Pancreas (tissue), 10 donors: ENCODE data around the gene CATSPERD. TPM values are rescaled to one million over a fixed set of nuclear protein-coding genes. Genes with fewer than 3 reads are reported as not detected.

ENCODE experiments used
- ATAC-seq, 4 donors: fragments of 200-7000 bp; cut with Tn5 transposase; one replicate each; pipeline versions ENCODE4 v1.8.0 to v1.9.1; 2020; ENCODE audit warnings: mild to moderate bottlenecking in 4 of 4, moderate library complexity in 4 of 4
- DNase-seq, 6 donors: peaks; one replicate each; pipeline ENCODE4 v3.0.0-alpha.2; 2020
- FAIRE-seq: peaks from 2 replicates; lab custom pipeline; 2012; peaks lifted over from hg19 to GRCh38; lab: Jason Lieb, UNC
- H3K27ac ChIP-seq, 4 donors: fragments of 200-600 bp; sonication (generic); 1 replicate in 3 of 4; 2 replicates in 1 of 4; pipeline versions ENCODE4 v1.5.0 to v1.8.0; 2020
- H3K27me3 ChIP-seq, 4 donors: fragments of 200-600 bp; one replicate each; pipeline ENCODE4 v1.8.0; 2021
- H3K36me3 ChIP-seq, 3 donors: fragments of 200-600 bp; sonication (generic) in 1 of 3; one replicate each; pipeline versions ENCODE4 v1.5.0 to v1.8.0; 2020 to 2021
- H3K4me1 ChIP-seq, 3 donors: fragments of 200-600 bp; one replicate each; pipeline ENCODE4 v1.8.0; 2021
- H3K4me3 ChIP-seq, 4 donors: fragments of 200-600 bp; sonication (generic) in 2 of 4; one replicate each; pipeline versions ENCODE4 v1.5.0 to v1.8.0; 2020 to 2021
- H3K9me3 ChIP-seq, 4 donors: fragments of 200-600 bp; one replicate each; pipeline ENCODE4 v1.8.0; 2021
- CTCF ChIP-seq, 4 donors: fragments of 200-600 bp; sonication (generic) in 3 of 4; IDR thresholded peaks; one replicate each; pipeline versions ENCODE4 v1.5.0 to v1.8.0; 2021; ENCODE audit warnings: antibody characterized with exemption in 4 of 4
- WGBS, 2 donors: extraction: QIAGEN DNeasy Blood & Tissue Kit; methylation state at CpG; one replicate each; pipeline ENCODE4 v1.1.7; 2013; 5-methylcytosine and 5-hydroxymethylcytosine counted together
- intact Hi-C, 3 donors: fragments of 100-400 bp; cut with DNase I; formaldehyde crosslinking; loops; one replicate each; pipeline versions ENCODE4 v1.11.1 to v1.14.2; 2022
- polyA plus RNA-seq, 2 donors: library from polyadenylated mRNA; stranded (reverse); fragments of 200-250 nt; gene quantifications; one replicate each; pipeline ENCODE4 v1.2.3, GENCODE V29; 2013
- total RNA-seq, 6 donors: library from RNA; stranded (reverse); fragmentation: NEBNext Ultra II Directional in 4 of 6; extraction: Animal tissue kit (Norgen Biotek cat#: 25700) in 4 of 6; gene quantifications; one replicate each; pipeline versions ENCODE4 v1.2.1 to v1.2.4, GENCODE V29; 2021 to 2023
- donor health status: healthy with polysubstance abuse.
- donor health status: DM: no; HTN: no; CAD: no; lungs with moderate emphysema.
- donor health status: DM: no; HTN: no; CAD: no.
- donor health status: control.
- donor health status: control.
- donor health status: Bipolar disorder and iron deficiency.
- donor health status: DM: yes; HTN: yes; CAD: no.
- donor health status: DM: no; HTN: no; CAD: no.
- donor health status: DM: no; HTN: no; CAD: no.
- donor health status: DM: yes; HTN: yes; CAD: no.

The CATSPERD gene
- total and polyA plus RNA-seq, 8 donors = not detected

GRCh38 chr19:5681391-5682106, 38.9 kb upstream of the CATSPERD start:
- peak overlapping the region in 1 of 4 donors; percentile 77 for H3K27ac ChIP-seq
- WGBS, 2 donors = 58 to 72% methylated on average over 15 to 17 of the region's 17 CpGs
- intact Hi-C loops = no loop called here
- no peaks in the 10 kb centered on the region for H3K4me1 ChIP-seq
- no peaks in the 10 kb centered on the region for H3K36me3 ChIP-seq
- H3K4me3 ChIP-seq = peak overlapping the region; percentile 46 to 93 (median 84)
- DNase-seq (peak in 1 of 6 donors; percentile 40), FAIRE-seq (no peak), ATAC-seq (no peak)
- no peaks in the 10 kb centered on the region for H3K9me3 ChIP-seq
- no peaks in the 10 kb centered on the region for H3K27me3 ChIP-seq
- TF ChIP-seq CTCF (IDR thresholded peaks at IDR 0.05) = no peak

- Histone ChIP-seq H3K4me1 (no peaks in the 10 kb centered on the region), H3K9me3 (no peaks in the 10 kb centered on the region), H3K4me3 (no peak overlapping the region), H3K27ac (no peak overlapping the region), H3K27me3 (no peaks in the 10 kb centered on the region), H3K36me3 (no peaks in the 10 kb centered on the region)
- no peak for TF ChIP-seq CTCF (IDR thresholded peaks at IDR 0.05)
- 88% methylated on average over 3 of the region's 3 CpGs for WGBS, 2 donors
- intact Hi-C loops = no loop called here
- FAIRE-seq (no peak), ATAC-seq (no peak), DNase-seq (no peak)
Measured at GRCh38 chr19:5682107-5682482, 38.3 kb upstream of the CATSPERD start.

- Histone ChIP-seq H3K4me1 (peaks cover 0 to 3% (median 0%) of the 10 kb centered on the region in 3 donors), H3K9me3 (no peaks in the 10 kb centered on the region), H3K27me3 (no peaks in the 10 kb centered on the region), H3K36me3 (no peaks in the 10 kb centered on the region), H3K4me3 (no peak overlapping the region), H3K27ac (no peak overlapping the region)
- no peak for ATAC-seq
- WGBS, 2 donors = 88 to 91% methylated on average over 10 of the region's 10 CpGs
- FAIRE-seq = no peak
- DNase-seq = peak in 1 of 6 donors; percentile 14
- intact Hi-C loops = no loop called here
- no peak for TF ChIP-seq CTCF (IDR thresholded peaks at IDR 0.05)
Measured at GRCh38 chr19:5683177-5683886, 37.1 kb upstream of the CATSPERD start.

- no peaks in the 10 kb centered on the region for H3K27me3 ChIP-seq
- TF ChIP-seq CTCF (IDR thresholded peaks at IDR 0.05) = no peak
- H3K36me3 ChIP-seq = no peaks in the 10 kb centered on the region
- 75 to 81% methylated on average over 21 to 22 of the region's 22 CpGs for WGBS, 2 donors
- peak in 3 of 6 donors; percentile 27 to 76 (median 55) for DNase-seq
- intact Hi-C loops = no loop called here
- no peak for FAIRE-seq
- no peak overlapping the region for H3K27ac ChIP-seq
- peaks cover 0 to 3% (median 0%) of the 10 kb centered on the region in 3 donors for H3K4me1 ChIP-seq
- no peak for ATAC-seq
- H3K4me3 ChIP-seq = no peak overlapping the region
- no peaks in the 10 kb centered on the region for H3K9me3 ChIP-seq
Measured at GRCh38 chr19:5684694-5685430, 35.6 kb upstream of the CATSPERD start.
